Amniotic epithelial cell (primary cell): ENCODE measurements around the gene SNIP1.
"Not testable (repeated sequence)": the region's sequence is repeated elsewhere in the genome, so short reads cannot be mapped to it uniquely, and the experiment has no call there.

Experiments
- DNase-seq: peaks from one replicate; pipeline ENCODE4 v3.0.0-alpha.2; 2010; ENCODE audit warnings: low read depth

Gene SNIP1

GRCh38 chr1:37553927-37554808 is at the start of gene SNIP1:
Gene SNIP1, minus strand, starts transcription at chr1:37554293. Its CDS starts 64 bp downstream, at chr1:37554229.
- DNase-seq: peak; percentile 90

- DNase-seq: peak; percentile 29
Measured at GRCh38 chr1:37602750-37603694, 48.9 kb upstream of the SNIP1 start.

- DNase-seq: no peak
Measured at GRCh38 chr1:37601441-37601840, 47.3 kb upstream of the SNIP1 start.

GRCh38 chr1:37599940-37600339 is 45.8 kb upstream of the SNIP1 start:
- DNase-seq: no peak

- DNase-seq: peak; percentile 26
Measured at GRCh38 chr1:37596182-37596667, 42.1 kb upstream of the SNIP1 start.

GRCh38 chr1:37595440-37596181 is 41.5 kb upstream of the SNIP1 start, which contains the start of gene GNL2:
Gene GNL2, minus strand, starts transcription at chr1:37595937. Its CDS starts 115 bp downstream, at chr1:37595822.
- peak; percentile 93 for DNase-seq

GRCh38 chr1:37593726-37594125 is 39.6 kb upstream of the SNIP1 start:
- no peak for DNase-seq

- no peak for DNase-seq
Measured at GRCh38 chr1:37588939-37589338, 34.8 kb upstream of the SNIP1 start.

GRCh38 chr1:37584544-37584943 is 30.5 kb upstream of the SNIP1 start:
- DNase-seq: not testable (repeated sequence)

GRCh38 chr1:37575692-37576091 is 21.6 kb upstream of the SNIP1 start:
- peak; percentile 85 for DNase-seq

- DNase-seq: peak; percentile 96
Measured at GRCh38 chr1:37574834-37575480, 20.9 kb upstream of the SNIP1 start.

- DNase-seq: peak; percentile 47
Measured at GRCh38 chr1:37570528-37571334, 16.6 kb upstream of the SNIP1 start.

GRCh38 chr1:37567023-37567422 is 12.9 kb upstream of the SNIP1 start:
- peak; percentile 97 for DNase-seq

GRCh38 chr1:37564892-37565291 is 10.8 kb upstream of the SNIP1 start:
- DNase-seq: no peak

GRCh38 chr1:37562984-37563383 is 8.9 kb upstream of the SNIP1 start:
- no peak for DNase-seq

- peak; percentile 53 for DNase-seq
Measured at GRCh38 chr1:37561133-37562132, 7.3 kb upstream of the SNIP1 start.

- DNase-seq: no peak
Measured at GRCh38 chr1:37560401-37561132, 6.5 kb upstream of the SNIP1 start.

GRCh38 chr1:37559957-37560379 is 5.9 kb upstream of the SNIP1 start:
- DNase-seq: peak; percentile 13
